Neural cell (in vitro differentiated cells): Measurements from ENCODE around the gene NSMCE1. TPM values are rescaled to one million over a fixed set of nuclear protein-coding genes. Genes with fewer than 3 reads are reported as not detected.

Experiments
- H2AFZ ChIP-seq: fragments of 200-600, 300-800 bp; sonication (generic), shearing (Covaris generic); 2 replicates; pipeline ENCODE4 v1.6.0; 2014; ENCODE audit warnings: low read depth, mild to moderate bottlenecking, antibody characterized with exemption, low read length, moderate library complexity
- H3F3A ChIP-seq: fragments of 200-600 bp; shearing (Covaris generic); 2 replicates; pipeline ENCODE4 v1.6.1; 2016; ENCODE audit warnings: mild to moderate bottlenecking, moderate library complexity, mixed read lengths, antibody characterized with exemption, low read length; ENCODE audit not compliant: insufficient read depth, poor library complexity, severe bottlenecking
- H3K27ac ChIP-seq: fragments of 200-600, 300-800 bp; sonication (generic), shearing (Covaris generic); 2 replicates; pipeline ENCODE4 v1.5.1; 2014; ENCODE audit warnings: mild to moderate bottlenecking, low read length, moderate library complexity
- H3K27me3 ChIP-seq: fragments of 300-800, 200-600 bp; sonication (generic), shearing (Covaris generic); 2 replicates; pipeline ENCODE4 v1.6.0; 2014; ENCODE audit warnings: mild to moderate bottlenecking, low read depth, low read length, moderate library complexity; ENCODE audit not compliant: insufficient read depth
- H3K36me3 ChIP-seq: fragments of 300-800, 200-600 bp; sonication (generic), shearing (Covaris generic); 2 replicates; pipeline ENCODE4 v1.5.1; 2014; ENCODE audit warnings: mild to moderate bottlenecking, antibody characterized with exemption, low read length, moderate library complexity; ENCODE audit not compliant: insufficient read depth
- H3K4me2 ChIP-seq: fragments of 300-800, 200-600 bp; sonication (generic), shearing (Covaris generic); 2 replicates; pipeline ENCODE4 v1.6.0; 2014; ENCODE audit warnings: mild to moderate bottlenecking, low read length
- H3K4me3 ChIP-seq: fragments of 300-800, 200-600 bp; sonication (generic), shearing (Covaris generic); 2 replicates; pipeline ENCODE4 v1.5.1; 2014; ENCODE audit warnings: mild to moderate bottlenecking, low read length, moderate library complexity
- H3K79me2 ChIP-seq: fragments of 200-600 bp; shearing (Covaris generic); replicated peaks from 2 replicates; pipeline ENCODE4 v1.6.0; 2014; ENCODE audit warnings: mild to moderate bottlenecking, low read length, moderate library complexity; ENCODE audit not compliant: insufficient read depth
- H3K9ac ChIP-seq: fragments of 300-800, 200-600 bp; sonication (generic), shearing (Covaris generic); 2 replicates; pipeline ENCODE4 v1.6.1; 2016; ENCODE audit warnings: mild to moderate bottlenecking, low read length, mixed read lengths
- H3K9me2 ChIP-seq: fragments of 200-600 bp; shearing (Covaris generic); 2 replicates; pipeline ENCODE4 v1.6.1; 2016; ENCODE audit warnings: mild to moderate bottlenecking, low read length, mixed read lengths; ENCODE audit not compliant: insufficient read depth
- H3K9me3 ChIP-seq: fragments of 200-600, 300-800 bp; sonication (generic), shearing (Covaris generic); 2 replicates; pipeline ENCODE4 v1.6.1; 2016; ENCODE audit warnings: mild to moderate bottlenecking, mixed run types, low read length, moderate library complexity, mixed read lengths
- H4K20me1 ChIP-seq: fragments of 200-600 bp; shearing (Covaris generic); 2 replicates; pipeline ENCODE4 v1.6.1; 2016; ENCODE audit warnings: mild to moderate bottlenecking, mixed run types; ENCODE audit not compliant: insufficient read depth
- CTCF ChIP-seq: fragments of 450-650 bp; IDR thresholded peaks from 2 replicates; pipeline ENCODE4 v1.5.1; 2014; ENCODE audit warnings: antibody characterized with exemption, mild to moderate bottlenecking, moderate library complexity; ENCODE audit not compliant: poor library complexity, severe bottlenecking
- EP300 ChIP-seq: fragments of 450-650 bp; conservative IDR thresholded peaks from 2 replicates; pipeline ENCODE4 v1.6.1; 2014; ENCODE audit warnings: antibody characterized with exemption, mild to moderate bottlenecking, moderate library complexity; ENCODE audit not compliant: poor library complexity, severe bottlenecking
- EZH2 ChIP-seq: fragments of 200-600, 300-800 bp; shearing (Covaris generic), sonication (generic); IDR thresholded peaks from 2 replicates; pipeline ENCODE4 v1.6.1; 2014; ENCODE audit warnings: antibody characterized with exemption, low read length, borderline replicate concordance, mild to moderate bottlenecking; ENCODE audit not compliant: insufficient read depth, poor library complexity, severe bottlenecking
- MXI1 ChIP-seq: fragments of 450-650 bp; conservative IDR thresholded peaks from 2 replicates; pipeline ENCODE4 v1.6.1; 2014; ENCODE audit warnings: antibody characterized with exemption, mild to moderate bottlenecking; ENCODE audit not compliant: poor library complexity, severe bottlenecking
- POLR2AphosphoS5 ChIP-seq: IDR thresholded peaks from 2 replicates; pipeline ENCODE4 v1.6.1; 2012
- RAD21 ChIP-seq: fragments of 450-650 bp; conservative IDR thresholded peaks from 2 replicates; pipeline ENCODE4 v1.6.1; 2014; ENCODE audit warnings: antibody characterized with exemption, mild to moderate bottlenecking, moderate library complexity
- REST ChIP-seq: IDR thresholded peaks from 2 replicates; pipeline ENCODE4 v1.6.1; 2012; ENCODE audit warnings: borderline replicate concordance
- SMC3 ChIP-seq: fragments of 450-650 bp; conservative IDR thresholded peaks from 2 replicates; pipeline ENCODE4 v1.6.1; 2014; ENCODE audit warnings: antibody characterized with exemption, mild to moderate bottlenecking, moderate library complexity; ENCODE audit not compliant: poor library complexity
- TAF1 ChIP-seq: IDR thresholded peaks from 2 replicates; pipeline ENCODE4 v1.6.1; 2012; ENCODE audit warnings: low read depth
- polyA plus RNA-seq: library from polyadenylated mRNA; depleted of rRNA; stranded (reverse); fragments of >200 nt; gene quantifications from 2 replicates; pipeline ENCODE4 v1.2.3, GENCODE V29; 2014

Gene NSMCE1
- polyA plus RNA-seq, 1 donor from 2014 or later: 11.5 TPM

GRCh38 chr16:27182906-27183405 lies 85.6 kb downstream of the NSMCE1 start:
- Histone ChIP-seq H3K79me2 (no peaks in the 10 kb centered on the region), H3K4me3 (no peak overlapping the region), H3K9me2 (no peaks in the 10 kb centered on the region), H4K20me1 (no peaks in the 10 kb centered on the region), H3K27ac (no peak overlapping the region), H3K36me3 (no peaks in the 10 kb centered on the region), H3F3A (no peaks in the 10 kb centered on the region), H2AFZ (no peak overlapping the region), H3K27me3 (no peaks in the 10 kb centered on the region), H3K9ac (no peak overlapping the region), H3K9me3 (no peaks in the 10 kb centered on the region), H3K4me2 (no peak overlapping the region)
- TF ChIP-seq CTCF (no peak), MXI1 (no peak), SMC3 (no peak), REST (no peak)

- Histone ChIP-seq H3K4me3 (no peak overlapping the region), H2AFZ (no peak overlapping the region), H4K20me1 (no peaks in the 10 kb centered on the region), H3K27ac (no peak overlapping the region), H3K36me3 (no peaks in the 10 kb centered on the region), H3K79me2 (no peaks in the 10 kb centered on the region), H3K9ac (no peak overlapping the region), H3K27me3 (no peaks in the 10 kb centered on the region), H3K4me2 (no peak overlapping the region), H3K9me2 (no peaks in the 10 kb centered on the region), H3K9me3 (no peaks in the 10 kb centered on the region), H3F3A (no peaks in the 10 kb centered on the region)
- no peak for TF ChIP-seq EP300
- TF ChIP-seq MXI1: no peak
- TF ChIP-seq RAD21: no peak
- TF ChIP-seq CTCF: no peak
- no peak for TF ChIP-seq REST
- TF ChIP-seq POLR2AphosphoS5: no peak
- TF ChIP-seq TAF1: no peak
- TF ChIP-seq EZH2: no peak
- TF ChIP-seq SMC3: no peak
These were observed 87.4 kb downstream of the NSMCE1 start for GRCh38 chr16:27181019-27181790.
